ENCODE data around the gene INKA1. TPM values are rescaled to one million over a fixed set of nuclear protein-coding genes. Genes with fewer than 3 reads are reported as not detected.
A peak's percentile ranks its signal among the peaks of the same experiment; 100 is the strongest.
"Not testable (repeated sequence)": the region's sequence is repeated elsewhere in the genome, so short reads cannot be mapped to it uniquely, and the experiment has no call there.

The INKA1 gene
- total and polyA plus RNA-seq, 3 experiments from 2014 or later = 1.1 to 1.7 (median 1.1) TPM

DNA sequence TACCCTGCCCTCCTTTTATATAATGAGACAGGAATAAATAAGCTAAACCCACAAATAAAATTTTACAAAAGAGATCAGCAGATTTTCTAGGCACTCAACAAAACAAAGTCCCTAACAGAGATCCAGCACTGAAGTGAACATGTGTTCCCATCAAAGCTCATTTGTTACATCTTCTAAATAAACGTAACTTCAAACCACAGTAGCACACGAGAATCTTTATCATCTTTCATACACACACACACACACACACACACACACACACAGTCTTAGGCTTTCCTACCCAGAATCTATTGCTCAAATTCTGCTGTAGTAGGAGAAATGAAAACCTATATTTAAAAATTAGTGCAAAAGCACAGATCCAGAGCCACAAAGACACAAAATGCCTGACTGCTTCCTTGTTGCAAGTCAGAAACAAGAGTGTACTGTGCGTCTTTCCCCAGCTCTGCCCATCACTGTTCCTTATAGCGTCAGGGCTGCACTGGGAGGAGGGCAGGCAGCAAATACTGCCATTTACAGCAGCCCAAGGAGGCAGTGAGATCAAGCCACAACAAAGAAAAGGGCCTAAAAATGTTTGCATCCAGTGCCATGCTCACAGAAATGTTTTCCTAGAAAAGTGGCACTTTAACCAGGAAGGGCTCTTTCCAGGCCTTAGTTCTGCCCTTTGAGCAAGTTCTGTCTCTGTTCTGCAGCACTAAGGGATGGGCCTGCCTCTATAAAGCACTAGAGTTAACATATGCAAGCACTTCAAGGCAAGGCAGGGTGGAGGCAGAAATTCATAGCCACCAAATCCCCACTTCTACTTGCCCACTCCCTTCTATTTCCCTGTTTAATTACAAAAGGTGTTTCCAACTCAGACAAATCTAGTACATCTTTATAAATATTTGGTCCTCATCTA is 22.7 kb upstream of the INKA1 start:
- no peaks in the 10 kb centered on the region for H3K9me3 Mint-ChIP-seq
- H3K36me3 ChIP-seq (ENCODE audit: insufficient read depth, low read length) = peaks cover 5% of the 10 kb centered on the region
- H3K4me1 Mint-ChIP-seq = peaks cover 34 to 68% (median 54%) of the 10 kb centered on the region in 3 donors
- H3K36me3 Mint-ChIP-seq = peaks cover 0 to 58% (median 0%) of the 10 kb centered on the region in 3 donors
- no peak for DNase-seq
- H3K27ac ChIP-seq (ENCODE audit: low read depth, low read length) = no peak overlapping the region
- no peaks in the 10 kb centered on the region for H3K9me3 ChIP-seq (ENCODE audit: low read length)
- no peaks in the 10 kb centered on the region for H3K27me3 Mint-ChIP-seq
- peaks cover 41% of the 10 kb centered on the region for H3K4me1 ChIP-seq (ENCODE audit: insufficient read depth, low read length)
- ChIA-PET POLR2A (interaction anchor here (0.6 kb wide), 1 partner anchor 26 kb away, joined by 3 read pairs; no protein-coding TSS in a partner anchor), CTCF (no interaction called here)
- peak overlapping the region; percentile 28 to 82 (median 60) for H3K27ac Mint-ChIP-seq
- no peaks in the 10 kb centered on the region for H3K27me3 ChIP-seq (ENCODE audit: insufficient read depth, low read length, poor library complexity, severe bottlenecking)
- H3K4me3 ChIP-seq (ENCODE audit: low read length) = no peak overlapping the region
- peak overlapping the region in 5 of 7 donors; percentile 24 to 61 (median 36) for H3K4me3 Mint-ChIP-seq

DNA sequence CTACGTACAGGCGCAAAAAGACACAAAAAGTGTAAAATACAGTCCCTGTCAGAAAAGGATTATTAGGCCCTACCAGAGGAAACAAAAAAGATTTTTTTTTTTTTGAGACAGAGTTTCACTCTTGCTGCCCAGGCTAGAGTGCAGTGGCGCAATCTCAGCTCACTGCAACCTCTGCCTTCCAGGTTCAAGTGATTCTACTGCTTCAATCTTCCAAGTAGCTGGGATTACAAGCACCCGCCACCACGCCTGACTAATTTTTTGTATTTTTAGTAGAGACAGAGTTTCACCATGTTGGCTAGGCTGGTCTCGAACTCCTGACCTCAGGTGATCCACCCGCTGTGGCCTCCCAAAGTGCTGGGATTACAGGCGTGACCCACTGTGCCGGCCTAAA is 22.1 kb upstream of the INKA1 start:
- Mint-ChIP-seq H3K27ac (peak overlapping the region in 4 of 8 donors; percentile 26 to 68 (median 52)), H3K4me3 (peak overlapping the region in 2 of 7 donors; percentile 61 to 76), H3K36me3 (peaks cover 0 to 57% (median 2%) of the 10 kb centered on the region in 3 donors), H3K4me1 (peaks cover 37 to 67% (median 52%) of the 10 kb centered on the region in 3 donors)
- H3K27ac ChIP-seq (ENCODE audit: low read depth, low read length); H3K36me3 ChIP-seq (ENCODE audit: insufficient read depth, low read length); H3K27me3 ChIP-seq (ENCODE audit: insufficient read depth, low read length, poor library complexity, severe bottlenecking); H3K9me3 ChIP-seq (ENCODE audit: low read length); H3K4me3 ChIP-seq (ENCODE audit: low read length); POLR2A ChIA-PET; H3K27me3 Mint-ChIP-seq; DNase-seq; H3K9me3 Mint-ChIP-seq; CTCF ChIA-PET: not testable (repeated sequence)
- H3K4me1 ChIP-seq (ENCODE audit: insufficient read depth, low read length) = peaks cover 43% of the 10 kb centered on the region

DNA sequence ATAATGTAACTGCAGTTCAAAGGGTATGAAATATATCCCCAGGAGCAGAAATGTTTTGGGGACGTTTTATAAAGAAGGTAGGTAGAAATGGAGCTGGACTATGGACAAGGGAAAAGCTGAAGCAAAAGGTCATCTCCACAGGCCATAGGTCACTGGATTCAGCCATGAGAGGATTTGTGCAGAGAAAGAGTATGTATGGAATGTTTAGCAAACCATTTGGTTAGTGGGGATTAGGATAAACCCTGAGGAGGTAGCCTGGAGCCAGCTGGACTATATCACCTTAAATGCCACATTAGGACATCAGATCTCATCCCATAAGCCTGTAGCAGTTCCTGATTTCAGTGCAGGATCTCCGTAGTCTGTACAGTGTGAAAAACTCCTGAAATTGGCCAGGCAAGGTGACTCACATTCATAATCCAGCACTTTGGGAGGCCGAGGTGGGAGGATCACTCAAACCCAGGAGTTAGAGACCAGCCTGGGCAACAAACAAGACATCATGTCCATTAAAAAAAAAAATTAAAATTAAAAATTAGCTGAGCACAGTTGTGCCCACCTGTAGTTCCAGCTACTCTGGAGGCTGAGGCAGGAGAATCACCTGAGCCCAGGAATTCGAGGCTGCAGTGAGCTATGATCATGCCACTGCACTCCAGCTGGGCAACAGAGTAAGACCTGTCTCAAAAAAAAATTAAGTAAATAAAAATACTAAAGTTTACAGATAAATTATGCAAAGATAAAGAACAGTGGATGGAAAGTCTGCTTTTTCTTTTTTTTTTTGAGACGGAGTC is 21.5 kb upstream of the INKA1 start:
- H3K4me3 Mint-ChIP-seq = peak overlapping the region in 3 of 7 donors; percentile 11 to 76 (median 61)
- Histone ChIP-seq H3K36me3 (ENCODE audit: insufficient read depth, low read length) (peaks cover 5% of the 10 kb centered on the region), H3K4me3 (ENCODE audit: low read length) (no peak overlapping the region), H3K27ac (ENCODE audit: low read depth, low read length) (no peak overlapping the region), H3K27me3 (ENCODE audit: insufficient read depth, low read length, poor library complexity, severe bottlenecking) (no peaks in the 10 kb centered on the region), H3K4me1 (ENCODE audit: insufficient read depth, low read length) (peaks cover 43% of the 10 kb centered on the region), H3K9me3 (ENCODE audit: low read length) (no peaks in the 10 kb centered on the region)
- H3K36me3 Mint-ChIP-seq = peaks cover 0 to 56% (median 2%) of the 10 kb centered on the region in 3 donors
- no peak for DNase-seq
- H3K27me3 Mint-ChIP-seq = no peaks in the 10 kb centered on the region
- peaks cover 38 to 66% (median 54%) of the 10 kb centered on the region in 3 donors for H3K4me1 Mint-ChIP-seq
- no peaks in the 10 kb centered on the region for H3K9me3 Mint-ChIP-seq
- peak overlapping the region in 5 of 8 donors; percentile 37 to 68 (median 56) for H3K27ac Mint-ChIP-seq
- ChIA-PET CTCF (interaction anchor here (0.6 kb wide), 1 partner anchor 11 kb away, joined by 3 read pairs; no protein-coding TSS in a partner anchor), POLR2A (no interaction called here)

DNA sequence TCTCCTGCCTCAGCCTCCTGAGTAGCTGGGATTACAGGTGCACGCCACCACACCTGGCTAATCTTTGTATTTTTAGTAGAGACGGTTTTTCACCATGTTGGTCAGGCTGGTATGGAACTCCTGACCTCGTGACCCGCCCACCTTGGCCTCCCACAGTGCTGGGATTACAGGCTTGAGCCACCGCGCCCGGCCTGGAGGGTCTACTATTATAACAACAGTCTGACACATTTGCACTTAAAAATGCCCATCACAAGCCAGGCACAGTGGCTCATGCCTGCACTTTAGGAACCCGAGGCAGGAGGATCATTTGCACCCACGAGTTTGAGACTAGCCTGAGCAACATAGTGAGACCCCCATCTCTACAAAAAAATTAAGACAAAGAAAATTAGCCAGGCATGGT is 20.8 kb upstream of the INKA1 start:
- H3K9me3 Mint-ChIP-seq; H3K36me3 ChIP-seq (ENCODE audit: insufficient read depth, low read length); H3K27me3 Mint-ChIP-seq; POLR2A ChIA-PET; H3K27me3 ChIP-seq (ENCODE audit: insufficient read depth, low read length, poor library complexity, severe bottlenecking); DNase-seq; H3K27ac ChIP-seq (ENCODE audit: low read depth, low read length); H3K4me3 ChIP-seq (ENCODE audit: low read length); H3K9me3 ChIP-seq (ENCODE audit: low read length): not testable (repeated sequence)
- CTCF ChIA-PET = interaction anchor here (0.6 to 0.7 kb wide), 3 partner anchors 12 to 712 kb away, joined by 3 to 4 read pairs (median 3); no protein-coding TSS in a partner anchor
- peaks cover 0 to 52% (median 2%) of the 10 kb centered on the region in 3 donors for H3K36me3 Mint-ChIP-seq
- peaks cover 49% of the 10 kb centered on the region for H3K4me1 ChIP-seq (ENCODE audit: insufficient read depth, low read length)
- H3K4me3 Mint-ChIP-seq = peak overlapping the region in 4 of 7 donors; percentile 25 to 73 (median 50)
- H3K4me1 Mint-ChIP-seq = peaks cover 41 to 70% (median 61%) of the 10 kb centered on the region in 3 donors
- H3K27ac Mint-ChIP-seq = peak overlapping the region in 1 of 8 donors; percentile 54

DNA sequence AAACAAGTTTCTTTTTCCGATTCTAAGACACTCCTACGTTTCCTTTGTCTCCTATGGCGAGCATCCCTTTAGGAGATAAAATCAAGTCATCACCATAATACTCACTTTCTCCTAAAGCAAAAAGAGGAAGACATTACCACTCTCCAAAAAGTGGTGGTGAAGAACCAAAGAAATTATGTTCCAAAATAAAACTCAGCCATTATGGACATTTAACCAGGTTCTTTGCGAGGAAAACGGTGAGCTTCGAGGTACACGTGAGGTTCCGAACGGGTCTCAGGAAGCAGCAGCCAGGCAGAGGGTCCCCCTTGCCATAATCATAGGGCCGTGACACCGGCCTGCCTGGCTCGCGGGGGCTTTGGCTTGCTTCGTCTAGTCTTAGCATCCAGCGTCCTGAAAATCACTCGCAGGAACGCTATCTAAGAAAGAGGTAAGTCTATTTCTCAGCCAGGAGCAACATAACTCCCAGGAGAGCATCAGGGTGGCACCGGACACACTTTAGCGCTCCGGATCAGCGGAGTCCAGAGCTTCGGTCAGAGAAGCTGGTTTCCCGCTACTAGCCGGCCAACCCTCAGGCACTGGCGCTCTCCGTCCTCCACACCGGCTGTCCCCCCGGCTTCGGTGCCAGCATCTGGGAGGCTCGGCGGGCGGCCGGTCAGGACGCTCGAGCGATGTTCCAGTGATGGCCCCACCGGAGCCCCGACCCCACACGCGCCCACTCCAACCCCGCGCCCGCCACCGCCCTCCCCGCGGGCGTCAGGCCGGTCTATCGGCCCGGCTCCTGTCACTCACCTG is 17.3 kb upstream of the INKA1 start:
- H3K9me3 Mint-ChIP-seq = no peaks in the 10 kb centered on the region
- peak overlapping the region; percentile 93 to 98 (median 94) for H3K4me3 Mint-ChIP-seq
- H3K27me3 Mint-ChIP-seq = peaks cover 0 to 2% of the 10 kb centered on the region in 2 donors
- Histone ChIP-seq H3K27ac (ENCODE audit: low read depth, low read length) (peak overlapping the region; percentile 95), H3K4me3 (ENCODE audit: low read length) (peak overlapping the region; percentile 90), H3K9me3 (ENCODE audit: low read length) (no peaks in the 10 kb centered on the region), H3K36me3 (ENCODE audit: insufficient read depth, low read length) (peaks cover 5% of the 10 kb centered on the region), H3K4me1 (ENCODE audit: insufficient read depth, low read length) (peaks cover 42% of the 10 kb centered on the region), H3K27me3 (ENCODE audit: insufficient read depth, low read length, poor library complexity, severe bottlenecking) (no peaks in the 10 kb centered on the region)
- peak overlapping the region; percentile 73 to 99 (median 92) for H3K27ac Mint-ChIP-seq
- peak in 2 of 5 donors; percentile 20 to 56 for DNase-seq
- POLR2A ChIA-PET = interaction anchor here (0.9 to 1.9 kb wide), 4 partner anchors 17 to 441 kb away, joined by 3 to 18 read pairs (median 7); partner anchors contain the start of gene INKA1
- peaks cover 0 to 33% (median 2%) of the 10 kb centered on the region in 3 donors for H3K36me3 Mint-ChIP-seq
- H3K4me1 Mint-ChIP-seq = peaks cover 29 to 61% (median 50%) of the 10 kb centered on the region in 3 donors
- CTCF ChIA-PET = interaction anchor here (1.2 to 3.8 kb wide), 3 partner anchors 17 to 75 kb away, joined by 3 to 23 read pairs (median 14); partner anchors contain the start of gene INKA1

DNA sequence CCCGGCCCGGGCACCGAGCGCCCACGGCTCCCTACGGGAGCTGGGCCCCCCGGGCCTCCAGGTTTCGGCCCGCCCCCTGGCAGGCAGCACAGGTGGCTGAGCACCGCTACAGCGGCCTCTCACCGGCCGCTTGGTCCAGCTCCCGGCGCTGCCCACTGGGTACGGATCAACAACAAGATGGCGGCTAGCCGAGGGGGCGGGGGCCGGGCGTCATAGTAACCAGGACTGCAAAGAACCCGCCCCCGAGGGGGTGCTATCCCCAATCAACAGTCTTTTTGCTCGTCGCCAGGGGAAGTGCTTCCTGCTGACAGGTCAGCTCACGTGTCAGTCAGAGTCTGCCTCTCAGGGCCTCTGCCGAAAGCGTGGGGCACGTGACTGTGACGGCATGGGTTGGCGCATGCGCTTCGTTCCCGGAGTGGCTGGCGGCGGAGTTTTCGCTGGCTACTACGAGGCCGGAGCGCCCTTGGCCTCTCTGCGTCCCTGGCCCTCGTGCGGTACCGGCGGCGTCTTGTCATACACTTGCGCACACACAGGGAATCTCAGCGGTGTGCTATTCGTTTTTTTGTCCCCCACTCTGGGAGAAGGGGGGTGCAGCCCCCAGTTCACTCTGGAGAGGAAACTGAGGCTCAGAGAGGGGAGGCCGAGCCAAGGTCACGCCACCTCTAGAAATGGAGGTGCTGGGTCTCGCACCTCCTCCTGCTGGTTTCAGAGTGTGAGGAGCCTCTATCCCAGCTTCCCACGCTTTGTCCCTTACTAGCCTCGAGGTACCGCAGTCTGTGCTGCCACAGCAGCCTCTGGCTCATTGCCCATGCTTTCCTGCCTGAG is 16.5 kb upstream of the INKA1 start, which contains the start of gene IP6K1:
Gene IP6K1 (minus strand): TSS at position 186 of the 825 bp plus-strand sequence. CDS start 38,502 bp downstream, outside the sequence.
- Mint-ChIP-seq H3K27ac (peak within 1 kb of the TSS; percentile 98 to 100 (median 99)), H3K9me3 (no peaks in the 10 kb centered on the region), H3K4me1 (peaks cover 22 to 53% (median 42%) of the 10 kb centered on the region in 3 donors), H3K4me3 (peak within 1 kb of the TSS; percentile 93 to 98 (median 94)), H3K27me3 (peaks cover 0 to 2% of the 10 kb centered on the region in 2 donors), H3K36me3 (peaks cover 0 to 25% (median 2%) of the 10 kb centered on the region in 3 donors)
- POLR2A ChIA-PET = interaction anchor here (0.9 to 1.9 kb wide), 4 partner anchors 16 to 440 kb away, joined by 3 to 18 read pairs (median 7); partner anchors contain the start of gene INKA1
- peak; percentile 99 to 100 (median 99) for DNase-seq
- Histone ChIP-seq H3K9me3 (ENCODE audit: low read length) (no peaks in the 10 kb centered on the region), H3K4me3 (ENCODE audit: low read length) (peak within 1 kb of the TSS; percentile 90), H3K27ac (ENCODE audit: low read depth, low read length) (peak within 1 kb of the TSS; percentile 95), H3K27me3 (ENCODE audit: insufficient read depth, low read length, poor library complexity, severe bottlenecking) (no peaks in the 10 kb centered on the region), H3K36me3 (ENCODE audit: insufficient read depth, low read length) (peaks cover under 1% of the 10 kb centered on the region), H3K4me1 (ENCODE audit: insufficient read depth, low read length) (peaks cover 34% of the 10 kb centered on the region)
- CTCF ChIA-PET = interaction anchor here (1.2 to 3.8 kb wide), 4 partner anchors 14 to 76 kb away, joined by 3 to 23 read pairs (median 8); partner anchors contain the start of gene INKA1

Measured in CD8-positive, alpha-beta memory T cell (primary cell).